ENCODE results near the gene SIL1. TPM values are rescaled to one million over a fixed set of nuclear protein-coding genes. Genes with fewer than 3 reads are reported as not detected.
"Not testable (repeated sequence)": the region's sequence is repeated elsewhere in the genome, so short reads cannot be mapped to it uniquely, and the experiment has no call there.

SIL1 gene
- total RNA-seq, 1 donor from 2014 or later, result 83.0 TPM

DNA sequence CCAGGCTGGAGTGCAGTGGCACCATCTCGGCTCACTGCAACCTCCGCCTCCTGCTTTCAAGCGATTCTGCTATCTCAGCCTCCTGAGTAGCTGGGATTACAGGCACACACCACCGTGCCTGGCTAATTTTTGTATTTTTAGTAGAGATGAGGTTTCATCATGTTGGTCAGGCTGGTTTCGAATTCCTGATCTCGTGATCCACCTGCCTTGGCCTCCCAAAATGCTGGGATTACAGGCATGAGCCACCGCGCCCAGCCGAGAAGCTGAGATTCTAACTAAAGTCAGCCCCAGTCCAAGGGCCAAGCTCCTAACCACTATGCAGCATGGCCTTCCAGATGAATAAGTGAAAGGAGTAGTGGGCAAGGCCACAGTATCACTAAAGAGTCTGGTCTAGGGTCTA, 20.9 kb downstream of the SIL1 start:
- DNase-seq (ENCODE audit: low spot score), result not testable (repeated sequence)

DNA sequence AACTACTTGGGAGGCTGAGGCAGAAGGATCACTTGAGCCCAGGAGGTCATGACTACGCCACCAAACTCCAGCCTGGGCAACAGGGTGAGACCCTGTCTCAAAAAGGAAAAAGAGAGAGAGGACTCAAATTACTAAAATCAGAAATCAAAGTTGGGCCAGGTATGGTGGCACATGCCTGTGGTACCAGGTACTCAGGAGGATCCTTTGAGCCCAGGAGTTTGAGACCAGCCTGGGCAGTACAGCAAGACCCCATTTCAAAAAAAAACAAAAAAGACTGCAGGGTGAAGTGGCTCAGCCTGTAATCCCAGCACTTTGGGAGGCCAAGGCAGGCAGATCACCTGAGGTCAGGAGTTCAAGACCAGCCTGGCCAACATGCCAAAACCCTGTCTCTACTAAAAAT, 23.8 kb downstream of the SIL1 start:
- DNase-seq (ENCODE audit: low spot score), result not testable (repeated sequence)

DNA sequence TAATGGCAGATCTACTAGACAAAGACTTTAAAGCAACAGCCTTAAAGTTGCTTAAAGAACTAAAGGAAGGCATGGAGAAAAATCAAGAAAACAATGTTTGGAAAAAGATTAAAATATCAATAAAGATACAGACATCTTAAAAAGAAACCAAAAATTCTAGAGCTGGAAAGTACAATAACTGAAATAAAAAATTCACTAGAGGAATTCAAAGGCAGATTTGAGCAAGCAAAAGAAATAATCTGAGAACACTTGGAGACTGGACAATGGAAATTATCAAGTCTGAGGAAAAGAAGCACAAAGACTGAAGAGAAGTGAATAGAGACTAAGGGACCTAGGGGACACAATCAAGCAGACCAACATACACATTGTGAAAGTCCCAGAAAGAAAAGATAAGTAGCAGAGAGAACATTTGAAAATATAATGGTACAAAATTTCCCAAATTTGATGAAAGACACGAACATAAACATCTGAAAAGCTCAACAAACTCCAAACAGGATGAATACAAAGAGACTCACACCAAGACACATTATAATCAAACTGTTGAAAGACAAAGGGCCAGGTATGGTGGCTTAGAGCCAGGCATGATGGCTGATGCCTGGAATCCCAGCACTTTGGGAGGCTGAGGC, 26.3 kb downstream of the SIL1 start:
- DNase-seq (ENCODE audit: low spot score), result no peak

DNA sequence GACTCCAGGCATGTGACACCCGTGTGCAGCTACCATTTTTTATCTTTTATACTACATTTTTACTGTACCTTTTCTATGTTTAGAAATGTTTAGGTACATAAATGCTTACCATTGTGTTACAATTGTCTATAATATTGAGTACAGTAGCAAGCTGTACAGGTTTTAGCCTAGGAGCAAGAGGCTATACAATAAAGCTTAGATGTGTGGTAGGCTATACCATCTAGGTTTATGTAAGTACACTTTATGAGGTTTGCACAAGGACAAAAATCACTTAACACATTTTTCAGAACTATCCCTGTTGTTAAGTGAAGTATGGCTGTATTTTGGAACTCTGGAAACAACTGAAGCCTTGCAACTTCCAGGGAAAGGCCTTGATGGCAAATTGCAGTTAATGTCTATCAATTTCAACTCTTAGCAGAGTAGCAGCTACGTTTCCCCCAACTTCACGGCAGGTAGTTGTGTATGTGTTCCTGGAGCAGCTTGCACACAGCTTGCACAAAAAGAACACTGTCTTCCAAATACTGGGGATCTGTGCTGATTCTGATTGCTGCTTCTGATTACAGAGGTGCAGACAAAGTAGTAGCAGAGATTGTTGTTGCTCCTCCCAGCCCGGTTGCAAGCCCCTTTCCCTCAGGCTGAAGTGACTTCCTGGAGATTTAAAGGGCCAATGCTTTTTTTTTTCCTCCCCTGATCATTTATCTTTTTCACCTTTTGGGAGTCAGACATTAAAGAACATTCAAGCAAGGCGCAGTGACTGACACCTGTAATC, 30.0 kb downstream of the SIL1 start:
- DNase-seq (ENCODE audit: low spot score), result no peak

DNA sequence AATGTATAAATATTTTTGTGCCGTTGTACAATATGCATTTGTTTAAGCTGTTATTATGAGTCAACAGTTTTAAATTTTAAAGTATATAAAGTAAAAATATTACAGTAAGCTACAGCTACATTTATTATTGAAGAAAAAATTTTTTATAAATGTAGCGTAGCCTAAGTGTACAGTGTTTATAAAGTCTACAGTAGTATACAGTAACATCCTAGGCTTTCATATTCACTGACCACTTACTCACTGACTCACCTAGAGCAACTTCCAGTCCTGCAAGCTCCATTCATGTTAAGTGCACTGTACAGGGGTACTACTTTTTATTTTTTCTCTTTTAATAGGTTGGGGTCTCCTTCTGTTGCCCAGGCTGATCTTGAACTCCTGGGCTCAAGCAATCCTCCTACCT, 30.6 kb downstream of the SIL1 start:
- DNase-seq (ENCODE audit: low spot score), result no peak

GRCh38 chr5:139167063-139167462, 31.1 kb downstream of the SIL1 start:
- DNase-seq (ENCODE audit: low spot score), result no peak

- DNase-seq (ENCODE audit: low spot score), result not testable (repeated sequence)
These were observed 33.3 kb downstream of the SIL1 start for GRCh38 chr5:139164897-139165296.

DNA sequence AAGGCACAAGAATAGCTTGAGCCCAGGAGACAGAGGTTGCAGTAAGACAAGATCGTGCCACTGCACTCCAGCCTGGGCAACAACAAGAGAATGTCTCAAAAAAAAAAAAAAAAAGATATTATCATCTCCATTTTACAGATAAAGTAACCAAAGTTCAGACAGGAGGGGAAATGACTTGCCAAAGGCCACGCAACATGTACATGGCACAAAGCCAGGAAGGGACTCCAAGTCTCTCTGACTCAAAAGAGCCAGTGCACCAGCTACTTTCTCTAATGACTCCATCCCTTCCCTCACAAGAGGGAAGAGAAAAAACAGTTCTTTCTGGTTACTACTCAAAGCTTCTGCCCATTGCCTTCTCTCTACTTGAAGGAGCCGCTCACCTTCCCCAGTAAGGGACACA, 34.1 kb downstream of the SIL1 start:
- DNase-seq (ENCODE audit: low spot score), result no peak

- DNase-seq (ENCODE audit: low spot score), result no peak
These were observed 35.7 kb downstream of the SIL1 start for GRCh38 chr5:139162448-139162847.

- DNase-seq (ENCODE audit: low spot score), result no peak
These were observed 39.4 kb downstream of the SIL1 start for GRCh38 chr5:139158791-139159190.

GRCh38 chr5:139157556-139157955, 40.6 kb downstream of the SIL1 start:
- DNase-seq (ENCODE audit: low spot score), result no peak

- no peak for DNase-seq (ENCODE audit: low spot score)
These were observed 41.4 kb downstream of the SIL1 start for GRCh38 chr5:139156814-139157213.

DNA sequence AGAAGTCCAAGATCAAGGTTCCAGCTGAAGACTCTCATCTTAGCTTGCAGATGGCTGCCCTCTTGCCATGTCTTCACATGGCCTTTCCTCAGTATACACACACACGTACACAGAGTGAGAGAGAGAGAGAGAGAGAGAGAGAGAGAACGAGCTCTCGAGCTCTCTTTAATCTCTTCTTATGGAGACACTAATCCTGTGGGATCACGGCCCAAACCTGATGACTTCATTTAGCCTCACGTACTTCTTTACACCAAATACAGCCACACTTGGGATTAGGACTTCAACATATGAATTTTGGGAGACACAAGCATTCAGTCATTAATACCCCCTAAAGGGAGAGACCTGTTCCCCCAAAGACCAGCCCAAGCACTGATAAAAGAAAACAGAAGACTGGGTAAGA, 42.8 kb downstream of the SIL1 start:
- no peak for DNase-seq (ENCODE audit: low spot score)

GRCh38 chr5:139151902-139152301, 46.3 kb downstream of the SIL1 start:
- DNase-seq (ENCODE audit: low spot score), result no peak

- DNase-seq (ENCODE audit: low spot score), result no peak
These were observed 47.7 kb downstream of the SIL1 start for GRCh38 chr5:139150367-139150999.

DNA sequence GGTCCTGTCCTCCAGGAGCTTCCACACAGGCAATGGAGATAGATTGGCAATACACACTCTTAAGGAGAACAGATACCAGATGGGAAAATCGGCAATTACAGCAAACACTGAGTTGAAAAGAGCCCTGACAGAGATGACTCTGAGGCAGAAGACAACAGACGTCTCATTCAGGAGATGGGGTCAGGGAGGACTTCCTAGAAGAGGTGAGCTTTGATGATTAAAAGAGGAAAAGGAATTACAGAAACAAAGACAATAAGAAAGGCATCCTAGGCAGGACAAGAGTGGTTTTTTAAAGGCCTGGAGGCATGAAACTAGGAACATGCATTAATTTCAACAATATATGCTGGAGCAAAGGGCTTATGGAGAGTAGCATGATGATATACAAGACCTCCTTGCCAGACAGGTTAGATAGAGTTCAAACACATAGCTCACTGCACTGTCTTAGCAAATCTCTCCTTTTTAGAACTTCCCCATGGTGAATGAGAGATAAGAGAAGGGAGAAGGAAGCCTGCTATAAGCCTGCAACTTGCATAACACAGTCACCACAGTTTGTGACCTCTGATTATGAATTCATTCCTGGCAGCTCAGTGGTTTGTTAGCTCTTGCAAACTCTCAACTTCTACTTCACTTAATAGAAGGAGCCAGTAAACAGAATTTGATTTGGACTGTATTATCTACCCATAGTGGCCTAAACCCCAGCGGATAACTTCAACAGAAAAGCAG, 48.5 kb downstream of the SIL1 start:
- DNase-seq (ENCODE audit: low spot score), result no peak

DNA sequence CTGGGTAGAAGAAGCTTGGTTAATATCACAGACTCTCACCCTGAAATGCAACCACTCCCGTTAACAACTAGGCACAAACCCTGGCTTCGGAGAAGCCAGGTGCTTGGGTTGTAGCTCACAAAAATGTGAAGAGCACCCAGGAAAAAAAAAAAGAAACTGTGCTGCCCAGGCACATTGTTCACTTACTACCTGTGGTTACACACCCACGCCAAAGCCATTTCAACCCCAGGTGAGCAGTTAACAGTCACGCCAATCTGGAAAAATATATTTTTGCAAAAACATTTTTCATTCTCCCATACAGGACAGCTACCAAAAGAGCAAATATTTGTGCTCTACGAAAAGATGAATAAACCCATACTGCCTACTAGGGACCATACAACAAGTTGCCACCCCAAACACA, 49.2 kb downstream of the SIL1 start:
- DNase-seq (ENCODE audit: low spot score), result no peak

DNA sequence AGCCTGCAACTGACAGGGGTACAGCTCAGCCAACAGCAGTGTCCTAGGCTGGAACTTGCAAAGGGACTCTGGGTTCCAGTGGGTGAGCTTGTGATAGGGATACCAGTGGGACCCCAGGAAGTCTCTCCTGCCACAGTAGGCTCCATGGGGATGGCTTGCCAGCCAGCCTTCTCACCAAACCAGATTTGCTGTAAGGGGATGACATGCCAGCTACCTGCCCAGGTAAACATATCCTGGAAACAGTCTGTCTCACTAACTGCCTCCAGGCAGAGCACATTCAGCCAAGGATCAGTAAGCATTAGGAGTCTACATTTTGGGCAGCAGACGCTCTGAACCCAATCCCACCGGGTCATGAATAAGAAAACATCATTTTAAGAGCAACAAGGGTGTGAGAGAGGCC, 49.9 kb downstream of the SIL1 start:
- peak; percentile 55 for DNase-seq (ENCODE audit: low spot score)

DNA sequence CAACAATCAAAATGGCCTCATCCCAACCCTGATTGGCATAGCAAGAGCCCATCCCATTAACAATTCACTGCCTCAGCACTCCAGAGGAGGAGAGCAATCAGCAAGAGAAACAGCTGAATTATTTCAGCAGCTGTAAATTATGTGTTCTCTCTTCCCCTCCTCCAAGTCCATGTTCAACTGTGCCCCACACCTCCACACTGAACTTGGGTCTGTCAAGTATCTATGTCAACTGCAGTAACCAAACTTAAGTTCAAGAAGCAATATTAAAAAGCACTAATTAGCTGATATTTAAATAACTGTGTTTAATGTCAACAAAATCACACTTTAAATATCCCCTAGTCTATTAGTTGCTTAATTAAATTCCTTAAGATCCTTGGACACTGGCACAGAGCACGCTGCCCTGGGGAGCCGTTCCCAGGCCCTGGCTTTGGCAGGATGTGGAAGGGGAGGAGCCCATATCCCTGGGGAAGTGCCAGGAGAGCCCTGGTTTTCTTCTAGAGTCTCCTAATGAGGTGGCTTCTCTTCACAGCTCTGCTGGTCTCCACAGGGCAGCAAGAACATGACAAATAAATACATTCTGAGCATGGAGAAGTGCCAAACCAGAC, 50.6 kb downstream of the SIL1 start:
- DNase-seq (ENCODE audit: low spot score), result peak; percentile 62

DNA sequence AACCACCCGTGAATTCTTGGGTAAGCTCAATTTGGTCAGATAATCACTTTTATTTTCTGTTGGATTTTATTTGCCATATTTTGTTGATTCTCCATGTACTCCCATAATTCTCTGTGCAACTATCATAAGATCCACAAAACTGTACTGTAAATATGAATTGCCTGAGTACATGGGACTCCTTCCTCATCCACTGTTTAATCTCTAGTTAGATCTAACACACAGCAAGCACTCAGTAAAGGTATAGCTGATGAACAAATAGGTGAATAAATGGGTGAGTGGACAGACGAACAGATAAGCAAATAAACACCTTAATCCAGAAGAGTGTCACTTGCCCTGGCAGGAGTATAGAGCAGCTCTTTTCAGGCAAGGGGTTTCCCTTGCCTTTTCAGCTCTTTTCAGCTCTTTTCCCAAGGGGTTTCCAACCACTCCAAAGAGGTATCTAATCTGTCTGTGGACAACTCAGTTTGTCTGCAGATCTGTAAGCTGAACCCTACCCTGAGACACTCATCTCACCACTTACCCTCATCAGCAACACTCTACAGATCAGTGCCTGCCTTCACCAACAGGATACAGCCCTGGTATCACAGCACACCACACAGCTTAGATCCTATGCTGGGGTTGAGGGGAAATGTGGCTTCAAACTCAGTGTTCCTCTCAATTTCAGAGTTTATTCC, 51.2 kb downstream of the SIL1 start:
- no peak for DNase-seq (ENCODE audit: low spot score)

GRCh38 chr5:139141446-139142204, 56.5 kb downstream of the SIL1 start:
- no peak for DNase-seq (ENCODE audit: low spot score)

Data from ureter (tissue), 1 donor.